HEK293 (cell line): ENCODE data around the gene ARL6IP5.

Experiments used
- REST ChIP-seq: fragments of 450-650 bp; formaldehyde crosslinking; IDR thresholded peaks from 2 replicates; pipeline ENCODE4 v1.5.1; 2016; ENCODE audit warnings: missing biosample characterization, missing genetic modification characterization
- ZBTB1 ChIP-seq: fragments of 450-650 bp; formaldehyde crosslinking; IDR thresholded peaks from 2 replicates; pipeline ENCODE4 v1.5.1; 2016; ENCODE audit warnings: missing biosample characterization, missing genetic modification characterization
- ZBTB6 ChIP-seq: fragments of 450-650 bp; formaldehyde crosslinking; IDR thresholded peaks from 2 replicates; pipeline ENCODE4 v1.5.1; 2017; ENCODE audit warnings: missing biosample characterization, missing genetic modification characterization
- ZNF10 ChIP-seq: fragments of 450-650 bp; formaldehyde crosslinking; IDR thresholded peaks from 2 replicates; pipeline ENCODE4 v1.5.1; 2017; ENCODE audit warnings: missing biosample characterization, missing genetic modification characterization
- ZNF514 ChIP-seq: fragments of 450-650 bp; formaldehyde crosslinking; IDR thresholded peaks from 2 replicates; pipeline ENCODE4 v1.5.1; 2016; ENCODE audit warnings: missing biosample characterization, missing genetic modification characterization
- ZNF560 ChIP-seq: fragments of 450-650 bp; formaldehyde crosslinking; IDR thresholded peaks from 2 replicates; pipeline ENCODE4 v1.5.1; 2017; ENCODE audit warnings: missing biosample characterization, missing genetic modification characterization, borderline replicate concordance
- TF ChIP-seq, protein P1 (sequence below): fragments of 450-650 bp; formaldehyde crosslinking; IDR thresholded peaks from 2 replicates; pipeline ENCODE4 v1.5.1; 2016; ENCODE audit warnings: missing biosample characterization, missing genetic modification characterization
- TF ChIP-seq, protein P2 (sequence below): fragments of 450-650 bp; formaldehyde crosslinking; IDR thresholded peaks from 2 replicates; pipeline ENCODE4 v1.5.1; 2016; ENCODE audit warnings: missing biosample characterization, missing genetic modification characterization, borderline replicate concordance
- TF ChIP-seq, protein P3 (sequence below): fragments of 450-650 bp; formaldehyde crosslinking; IDR thresholded peaks from 2 replicates; pipeline ENCODE4 v1.5.1; 2017; ENCODE audit warnings: missing biosample characterization, missing genetic modification characterization

DNA sequence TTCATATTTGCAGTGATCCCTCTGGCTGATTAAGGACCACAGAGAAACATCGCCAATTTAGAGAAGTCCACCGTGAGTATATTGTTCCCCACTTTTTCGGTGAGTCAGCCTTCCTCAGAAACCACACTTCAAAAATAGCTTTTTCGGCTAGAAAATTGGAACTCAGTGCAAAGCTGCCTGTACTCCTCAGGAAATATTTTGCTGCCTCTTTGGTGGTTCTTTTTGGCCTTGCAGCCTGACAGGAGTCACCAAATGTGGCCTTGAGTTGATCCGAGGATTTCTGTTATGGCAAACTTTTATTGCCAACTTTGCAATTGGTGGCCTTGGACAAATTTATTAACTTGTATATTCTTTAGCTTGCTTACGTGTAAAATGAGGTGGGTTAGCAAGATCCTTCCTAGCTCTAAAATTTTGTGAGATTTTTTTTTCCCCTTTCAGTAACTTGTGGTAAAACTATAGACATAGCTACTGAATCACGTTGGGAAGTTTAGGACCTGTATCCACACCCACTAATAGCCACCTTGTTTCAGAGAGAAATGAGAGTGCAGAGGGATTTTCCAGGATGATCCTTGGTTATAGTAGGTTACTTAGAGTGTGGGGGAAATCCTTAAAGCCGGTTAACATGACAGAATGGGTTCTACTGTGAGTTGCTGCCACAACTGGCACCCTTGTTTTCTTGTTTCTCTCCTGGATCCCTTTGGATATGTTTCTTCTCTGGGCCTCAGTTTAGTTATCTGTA lies 9.9 kb downstream of the ARL6IP5 start:
- TF ChIP-seq, protein P1, sequence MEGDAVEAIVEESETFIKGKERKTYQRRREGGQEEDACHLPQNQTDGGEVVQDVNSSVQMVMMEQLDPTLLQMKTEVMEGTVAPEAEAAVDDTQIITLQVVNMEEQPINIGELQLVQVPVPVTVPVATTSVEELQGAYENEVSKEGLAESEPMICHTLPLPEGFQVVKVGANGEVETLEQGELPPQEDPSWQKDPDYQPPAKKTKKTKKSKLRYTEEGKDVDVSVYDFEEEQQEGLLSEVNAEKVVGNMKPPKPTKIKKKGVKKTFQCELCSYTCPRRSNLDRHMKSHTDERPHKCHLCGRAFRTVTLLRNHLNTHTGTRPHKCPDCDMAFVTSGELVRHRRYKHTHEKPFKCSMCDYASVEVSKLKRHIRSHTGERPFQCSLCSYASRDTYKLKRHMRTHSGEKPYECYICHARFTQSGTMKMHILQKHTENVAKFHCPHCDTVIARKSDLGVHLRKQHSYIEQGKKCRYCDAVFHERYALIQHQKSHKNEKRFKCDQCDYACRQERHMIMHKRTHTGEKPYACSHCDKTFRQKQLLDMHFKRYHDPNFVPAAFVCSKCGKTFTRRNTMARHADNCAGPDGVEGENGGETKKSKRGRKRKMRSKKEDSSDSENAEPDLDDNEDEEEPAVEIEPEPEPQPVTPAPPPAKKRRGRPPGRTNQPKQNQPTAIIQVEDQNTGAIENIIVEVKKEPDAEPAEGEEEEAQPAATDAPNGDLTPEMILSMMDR (tag by site-specific recombination), result no peak
- TF ChIP-seq, protein P2, sequence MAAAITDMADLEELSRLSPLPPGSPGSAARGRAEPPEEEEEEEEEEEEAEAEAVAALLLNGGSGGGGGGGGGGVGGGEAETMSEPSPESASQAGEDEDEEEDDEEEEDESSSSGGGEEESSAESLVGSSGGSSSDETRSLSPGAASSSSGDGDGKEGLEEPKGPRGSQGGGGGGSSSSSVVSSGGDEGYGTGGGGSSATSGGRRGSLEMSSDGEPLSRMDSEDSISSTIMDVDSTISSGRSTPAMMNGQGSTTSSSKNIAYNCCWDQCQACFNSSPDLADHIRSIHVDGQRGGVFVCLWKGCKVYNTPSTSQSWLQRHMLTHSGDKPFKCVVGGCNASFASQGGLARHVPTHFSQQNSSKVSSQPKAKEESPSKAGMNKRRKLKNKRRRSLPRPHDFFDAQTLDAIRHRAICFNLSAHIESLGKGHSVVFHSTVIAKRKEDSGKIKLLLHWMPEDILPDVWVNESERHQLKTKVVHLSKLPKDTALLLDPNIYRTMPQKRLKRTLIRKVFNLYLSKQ (tag by site-specific recombination), result no peak
- no peak for TF ChIP-seq ZNF514
- no peak for TF ChIP-seq REST (tag by site-specific recombination)
- TF ChIP-seq ZNF560, result no peak
- no peak for TF ChIP-seq ZBTB1
- TF ChIP-seq, protein P3, sequence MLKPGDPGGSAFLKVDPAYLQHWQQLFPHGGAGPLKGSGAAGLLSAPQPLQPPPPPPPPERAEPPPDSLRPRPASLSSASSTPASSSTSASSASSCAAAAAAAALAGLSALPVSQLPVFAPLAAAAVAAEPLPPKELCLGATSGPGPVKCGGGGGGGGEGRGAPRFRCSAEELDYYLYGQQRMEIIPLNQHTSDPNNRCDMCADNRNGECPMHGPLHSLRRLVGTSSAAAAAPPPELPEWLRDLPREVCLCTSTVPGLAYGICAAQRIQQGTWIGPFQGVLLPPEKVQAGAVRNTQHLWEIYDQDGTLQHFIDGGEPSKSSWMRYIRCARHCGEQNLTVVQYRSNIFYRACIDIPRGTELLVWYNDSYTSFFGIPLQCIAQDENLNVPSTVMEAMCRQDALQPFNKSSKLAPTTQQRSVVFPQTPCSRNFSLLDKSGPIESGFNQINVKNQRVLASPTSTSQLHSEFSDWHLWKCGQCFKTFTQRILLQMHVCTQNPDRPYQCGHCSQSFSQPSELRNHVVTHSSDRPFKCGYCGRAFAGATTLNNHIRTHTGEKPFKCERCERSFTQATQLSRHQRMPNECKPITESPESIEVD, result no peak
- no peak for TF ChIP-seq ZNF10 (tag by site-specific recombination)
- TF ChIP-seq ZBTB6, result no peak
